HG03139 (cell line): Measurements from ENCODE around the gene FAM234A.
"Not testable (repeated sequence)": the region's sequence is repeated elsewhere in the genome, so short reads cannot be mapped to it uniquely, and the experiment has no call there.

Experiments
- ATAC-seq: cut with Tn5 transposase; IDR thresholded peaks from one replicate; pipeline ENCODE4 v1.9.1; 2021; ENCODE audit not compliant: unreplicated experiment

Gene FAM234A

DNA sequence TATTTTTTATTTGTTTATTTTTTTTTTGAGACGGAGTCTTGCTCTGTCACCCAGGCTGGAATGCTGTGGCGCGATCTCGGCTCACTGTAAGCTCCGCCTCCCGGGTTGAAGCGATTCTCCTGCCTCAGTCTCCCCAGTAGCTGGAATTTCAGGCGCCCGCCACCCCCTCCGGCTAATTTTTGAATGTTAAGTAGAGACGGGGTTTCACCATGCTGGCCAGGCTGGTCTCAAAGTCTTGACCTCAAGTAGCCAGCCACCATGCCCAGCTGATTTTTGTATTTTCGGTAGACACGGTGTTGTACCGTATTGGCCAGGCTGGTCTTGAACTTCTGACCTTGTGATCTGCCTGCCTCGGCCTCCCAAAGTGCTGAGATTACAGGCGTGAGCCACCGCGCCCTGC, 4.3 kb upstream of the FAM234A start:
- not testable (repeated sequence) for ATAC-seq

DNA sequence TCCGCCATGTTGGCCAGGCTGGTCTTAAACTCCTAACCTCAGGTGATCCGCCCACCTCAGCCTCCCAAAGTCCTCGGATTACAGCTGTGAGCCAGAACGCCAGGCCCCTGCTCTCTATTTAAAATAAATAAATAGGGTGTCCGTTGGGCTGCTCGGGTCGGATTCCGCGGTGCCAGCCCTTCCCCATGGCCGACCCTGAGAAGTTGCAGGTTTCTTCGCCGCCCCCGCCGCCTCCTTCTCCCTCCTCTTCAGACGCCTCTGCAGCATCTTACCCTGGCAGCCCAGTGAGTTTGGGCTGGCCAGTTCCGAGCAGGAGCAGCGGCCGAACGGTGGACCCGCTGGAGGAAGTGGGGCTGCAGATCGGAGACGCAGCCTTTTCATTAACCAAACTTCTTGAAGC, 3.7 kb upstream of the FAM234A start:
- no peak for ATAC-seq

DNA sequence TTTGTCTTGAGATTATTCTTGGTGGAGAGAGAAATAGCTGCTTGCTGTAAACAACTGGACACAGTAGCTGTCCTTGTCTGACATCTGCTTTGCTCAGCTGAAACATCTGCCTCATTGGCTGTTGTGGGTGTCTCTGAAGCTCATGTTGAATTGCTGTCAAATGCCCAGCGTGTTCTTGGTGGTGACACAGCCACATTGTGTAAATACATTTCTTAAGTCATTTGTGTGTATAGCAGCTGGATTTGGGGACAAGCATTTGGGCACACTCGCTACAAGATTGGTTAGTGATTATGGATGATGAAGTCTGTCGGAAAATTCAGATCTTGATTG, 5.3 kb downstream of the FAM234A start:
- no peak for ATAC-seq

DNA sequence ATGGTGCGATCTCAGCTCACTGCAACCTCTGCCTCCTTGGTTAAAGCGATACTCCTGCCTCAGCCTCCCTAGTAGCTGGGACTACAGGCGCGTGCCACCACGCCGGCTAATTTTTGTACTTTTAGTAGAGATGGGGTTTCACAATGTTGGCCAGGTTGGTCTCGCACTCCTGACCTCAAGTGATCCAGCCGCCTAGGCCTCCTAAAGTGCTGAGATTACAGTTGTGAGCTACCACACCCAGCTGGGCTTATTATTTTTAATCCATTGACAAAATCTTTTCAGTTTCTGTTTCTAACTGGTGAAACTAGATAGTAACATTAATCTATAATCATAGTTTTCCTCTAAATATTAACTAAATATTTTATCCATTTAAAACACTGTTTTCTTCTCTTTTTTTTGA, 5.9 kb downstream of the FAM234A start:
- ATAC-seq, result no peak

DNA sequence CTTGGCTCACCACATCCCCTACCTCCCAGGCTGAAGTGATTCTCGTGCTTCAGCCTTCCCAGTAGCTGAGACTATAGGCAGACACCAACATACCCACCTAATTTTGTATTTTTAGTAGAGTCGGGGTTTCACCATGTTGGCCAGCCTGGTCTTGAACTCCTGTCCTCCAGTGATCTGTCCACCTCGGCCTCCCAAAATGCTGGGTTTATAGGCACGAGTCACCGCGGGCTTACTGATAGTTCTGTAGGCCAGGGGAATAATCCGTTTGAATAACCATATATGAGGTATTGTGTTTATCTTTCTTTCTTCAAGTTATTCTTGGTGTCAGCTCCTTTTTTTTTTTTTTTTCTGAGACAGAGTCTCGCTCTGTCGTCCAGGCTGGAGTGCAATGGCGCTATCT, 7.7 kb downstream of the FAM234A start:
- no peak for ATAC-seq

DNA sequence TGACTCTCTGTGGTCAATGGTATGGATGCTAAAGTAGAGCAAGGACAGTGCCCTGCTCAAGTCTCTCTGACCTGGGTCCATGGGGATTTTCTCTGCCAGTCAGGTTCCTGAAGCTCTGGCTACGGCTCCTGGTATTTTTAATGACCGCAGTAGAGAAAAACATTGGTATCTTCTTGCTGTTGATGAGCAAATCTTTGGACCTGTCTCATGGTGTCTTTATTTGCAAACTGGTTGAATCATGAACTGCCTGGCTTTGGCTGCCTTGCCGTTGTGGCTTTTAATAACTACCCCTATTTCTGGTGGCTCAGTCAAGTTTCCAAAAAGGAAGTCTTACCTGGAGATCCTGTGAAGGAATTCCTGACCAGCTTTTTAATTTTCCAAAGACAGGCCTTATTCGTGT, 8.7 kb downstream of the FAM234A start:
- ATAC-seq, result no peak

DNA sequence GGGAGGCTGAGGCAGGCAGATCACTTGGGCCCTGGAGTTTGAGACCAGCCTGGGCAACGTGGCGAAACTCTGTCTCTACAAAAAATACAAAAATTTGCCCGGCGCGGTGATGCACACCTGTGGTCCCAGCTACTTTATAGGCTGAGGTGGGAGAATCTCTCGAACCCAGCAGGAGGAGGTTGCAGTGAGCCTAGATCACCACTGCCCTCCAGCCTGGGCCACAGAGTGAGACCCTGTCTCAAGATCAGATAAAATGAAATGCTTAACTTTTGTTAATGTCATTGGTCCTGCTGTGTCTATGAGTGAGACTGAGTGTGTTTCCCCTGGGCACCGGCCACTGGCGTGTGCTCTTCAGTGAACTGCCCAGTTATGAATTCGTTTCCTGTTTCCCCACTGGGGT, 10.5 kb downstream of the FAM234A start:
- ATAC-seq, result no peak

DNA sequence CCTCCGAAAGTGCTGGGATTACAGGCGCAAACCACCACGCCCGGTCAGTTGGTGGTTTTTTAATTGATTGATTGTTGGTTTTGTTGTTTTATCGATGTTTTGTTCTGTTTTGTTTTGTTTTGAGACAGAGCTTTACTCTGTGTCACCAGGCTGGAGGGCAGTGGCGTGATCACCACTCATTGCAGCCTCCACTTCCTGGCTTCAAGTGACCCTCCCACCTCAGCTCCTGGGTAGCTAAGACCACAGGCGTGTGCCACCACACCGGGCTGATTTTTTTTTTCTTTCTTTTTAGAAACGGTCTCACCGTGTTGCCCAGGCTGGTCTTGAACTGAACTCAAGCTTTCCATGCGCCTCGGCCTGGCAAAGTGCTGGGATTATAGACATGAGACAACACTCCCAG, 12.4 kb downstream of the FAM234A start:
- ATAC-seq, result no peak

DNA sequence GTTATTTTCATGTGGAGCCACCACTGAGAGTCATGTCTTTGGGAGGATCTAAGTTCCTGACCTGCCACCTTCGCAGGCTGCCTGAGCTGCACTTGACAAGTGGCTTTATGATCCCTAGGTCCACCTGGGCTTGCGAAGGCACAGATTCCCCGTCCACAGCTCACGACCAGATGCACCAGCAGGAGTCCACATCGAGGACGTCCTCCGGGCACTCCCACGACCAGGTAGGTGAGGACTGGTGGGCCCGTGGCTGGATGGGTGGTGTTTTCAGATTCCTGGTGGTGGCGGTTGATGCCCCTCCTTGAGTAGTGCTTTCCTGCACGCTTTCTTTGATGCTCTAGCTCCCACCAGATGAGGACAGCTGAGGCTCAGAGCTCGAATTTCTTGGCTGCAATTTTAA, 14.8 kb downstream of the FAM234A start:
- no peak for ATAC-seq

DNA sequence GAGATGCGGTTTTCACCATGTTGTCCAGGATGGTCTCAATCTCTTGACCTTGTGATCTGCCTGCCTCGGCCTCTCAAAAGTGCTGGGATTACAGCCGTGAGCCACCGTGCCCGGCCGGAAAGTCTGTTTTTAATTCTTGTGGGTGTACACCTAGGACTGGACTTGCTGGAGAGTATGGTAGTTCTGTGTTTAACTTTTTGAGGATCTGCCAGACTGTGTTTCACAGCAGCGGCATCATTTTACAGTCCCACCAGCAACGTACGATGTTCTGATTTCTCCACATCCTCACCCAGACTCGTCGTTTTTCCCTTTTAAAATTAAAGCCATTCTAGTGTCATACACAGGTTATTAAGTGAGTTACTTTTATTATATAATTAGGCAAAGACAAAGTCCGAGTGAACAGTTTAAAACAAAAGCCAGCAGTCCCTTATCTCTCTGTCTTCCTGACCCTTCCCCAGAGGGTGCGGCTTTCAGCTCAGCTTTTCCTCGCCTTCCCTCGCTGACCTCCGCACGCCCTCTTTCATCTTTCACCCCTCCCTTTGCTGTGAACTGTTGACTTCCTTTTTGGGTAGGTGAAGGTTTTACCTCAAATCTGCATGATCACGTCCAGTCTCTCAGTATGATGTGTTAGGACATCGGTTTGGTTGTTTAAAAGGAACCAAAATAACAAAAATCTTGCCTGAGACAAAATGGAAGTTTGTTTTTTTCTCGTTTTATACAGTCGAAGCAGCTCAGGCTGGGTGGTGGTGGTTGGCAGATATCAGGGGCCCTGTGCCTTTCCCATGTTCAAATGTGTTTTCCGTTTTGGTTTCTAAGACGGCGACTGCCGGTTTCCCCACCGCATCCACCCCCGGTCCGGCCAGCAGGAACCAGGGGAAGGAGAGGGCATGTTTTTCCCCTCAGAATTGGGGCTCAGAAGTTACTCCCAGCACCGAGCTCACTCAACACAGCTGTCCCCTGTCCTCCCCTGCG, 18.0 kb downstream of the FAM234A start:
- no peak for ATAC-seq

DNA sequence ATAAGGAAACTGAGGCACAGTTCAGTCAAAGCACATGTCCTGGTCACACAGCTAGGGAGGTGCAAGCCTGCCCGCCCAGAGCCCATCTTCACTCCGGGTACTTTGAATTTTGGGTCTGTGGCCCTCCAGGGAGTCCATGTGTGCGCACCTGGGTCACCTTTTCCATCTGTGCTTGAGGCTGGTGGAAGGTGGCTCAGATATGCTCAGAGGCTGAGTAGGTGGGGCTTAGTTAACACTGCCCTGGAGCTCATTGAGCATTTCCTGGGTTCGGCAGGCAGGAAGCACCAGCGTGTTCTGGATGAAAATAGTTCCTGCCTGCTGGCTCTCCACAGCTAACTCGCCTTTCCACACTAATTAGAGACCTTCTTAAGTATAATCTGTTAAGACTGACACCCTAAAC, 19.2 kb downstream of the FAM234A start:
- no peak for ATAC-seq

DNA sequence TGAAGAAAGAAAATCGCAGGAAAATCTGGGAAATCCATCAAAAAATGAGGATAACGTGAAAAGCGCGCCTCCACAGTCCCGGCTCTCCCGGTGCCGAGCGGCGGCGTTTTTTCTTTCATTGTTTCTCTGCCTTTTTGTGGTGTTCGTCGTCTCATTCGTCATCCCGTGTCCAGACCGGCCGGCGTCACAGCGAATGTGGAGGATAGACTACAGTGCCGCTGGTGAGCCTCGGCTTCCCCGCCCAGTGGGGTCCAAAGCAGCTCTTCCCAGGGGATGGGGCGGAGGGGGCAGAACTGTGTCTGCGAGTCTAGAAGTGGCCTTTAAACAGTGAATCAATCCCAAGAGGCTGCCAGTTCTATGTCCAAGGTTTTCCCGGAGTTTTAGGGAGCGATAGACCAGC, 19.8 kb downstream of the FAM234A start:
- ATAC-seq, result no peak

DNA sequence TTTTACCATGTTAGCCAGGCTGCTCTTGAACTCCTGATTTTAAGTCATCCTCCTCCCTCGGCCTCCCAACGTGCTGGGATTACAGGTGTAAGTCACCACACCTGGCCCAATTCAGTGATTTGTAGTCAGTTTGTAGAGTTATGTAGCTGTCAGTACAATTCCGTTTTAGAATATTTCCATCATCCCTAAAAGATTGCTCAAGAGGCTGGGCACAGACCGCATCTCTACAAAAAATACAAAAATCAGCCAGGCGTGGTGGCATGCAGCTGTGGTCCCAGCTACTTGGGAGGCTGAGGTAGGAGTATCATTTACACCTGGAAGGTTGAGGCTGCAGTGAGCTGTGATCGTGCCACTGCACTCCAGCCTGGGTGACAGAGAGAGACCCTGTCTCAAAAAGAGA, 20.6 kb downstream of the FAM234A start:
- no peak for ATAC-seq

DNA sequence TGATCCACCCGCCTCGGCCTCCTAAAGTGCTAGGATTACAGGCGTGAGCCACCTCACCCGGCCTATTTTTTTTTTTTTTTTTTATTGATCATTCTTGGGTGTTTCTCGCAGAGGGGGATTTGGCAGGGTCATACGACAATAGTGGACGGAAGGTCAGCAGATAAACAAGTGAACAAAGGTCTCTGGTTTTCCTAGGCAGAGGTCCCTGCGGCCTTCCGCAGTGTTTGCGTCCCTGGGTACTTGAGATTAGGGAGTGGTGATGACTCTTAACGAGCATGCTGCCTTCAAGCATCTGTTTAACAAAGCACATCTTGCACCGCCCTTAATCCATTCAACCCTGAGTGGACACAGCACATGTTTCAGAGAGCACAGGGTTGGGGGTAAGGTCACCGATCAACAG, 23.5 kb downstream of the FAM234A start:
- ATAC-seq, result not testable (repeated sequence)

DNA sequence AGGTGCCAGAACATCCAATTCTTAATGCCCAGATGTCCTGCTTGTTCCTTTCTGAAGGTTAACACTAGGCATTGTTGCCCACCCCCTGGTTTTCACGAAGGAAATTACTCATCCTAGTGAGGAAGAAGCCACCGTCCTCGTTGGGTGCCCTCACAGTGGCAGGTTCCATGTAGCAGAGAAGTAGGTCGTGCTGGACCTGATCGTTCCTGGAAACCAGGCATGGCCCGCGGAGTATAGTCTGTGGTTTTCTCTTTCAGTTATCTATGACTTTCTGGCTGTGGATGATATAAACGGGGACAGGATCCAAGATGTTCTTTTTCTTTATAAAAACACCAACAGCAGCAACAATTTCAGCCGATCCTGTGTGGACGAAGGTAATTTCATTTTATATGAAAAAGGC, 24.6 kb downstream of the FAM234A start:
- no peak for ATAC-seq

DNA sequence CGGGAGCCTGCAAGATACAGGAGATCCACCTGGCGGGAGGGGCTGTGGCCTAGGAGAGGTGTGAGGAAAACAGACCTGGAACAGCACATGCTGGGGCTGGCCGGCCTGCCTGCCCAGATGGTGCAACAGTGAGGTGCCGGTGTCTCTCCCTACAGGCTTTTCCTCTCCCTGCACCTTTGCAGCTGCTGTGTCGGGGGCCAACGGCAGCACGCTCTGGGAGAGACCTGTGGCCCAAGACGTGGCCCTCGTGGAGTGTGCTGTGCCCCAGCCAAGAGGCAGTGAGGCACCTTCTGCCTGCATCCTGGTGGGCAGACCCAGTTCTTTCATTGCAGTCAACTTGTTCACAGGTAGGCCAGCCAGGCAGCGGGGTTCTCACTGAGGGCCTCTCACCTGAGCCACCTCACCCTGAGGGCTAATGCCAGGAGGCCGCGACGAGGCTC, 25.2 kb downstream of the FAM234A start:
- no peak for ATAC-seq

DNA sequence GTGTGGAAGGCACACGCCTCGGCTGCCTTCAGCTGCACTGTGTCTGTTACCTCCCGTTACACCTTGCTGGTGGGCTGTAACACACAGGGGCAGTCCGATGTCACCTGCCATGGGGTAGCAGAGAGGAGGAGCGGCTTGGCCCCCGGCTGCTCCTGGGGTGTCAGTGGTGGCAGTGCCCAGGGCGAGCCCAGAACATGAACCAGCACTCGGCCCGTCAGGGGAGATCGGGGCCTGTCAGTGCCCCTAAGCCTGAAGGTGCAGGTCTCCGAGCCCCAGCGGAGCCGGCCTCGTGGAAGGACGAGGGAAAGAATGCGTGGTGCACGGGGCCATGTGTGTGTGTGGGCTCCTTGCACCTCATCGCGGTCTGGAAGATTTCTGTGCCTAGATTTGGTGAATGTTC, 25.7 kb downstream of the FAM234A start:
- ATAC-seq, result no peak

DNA sequence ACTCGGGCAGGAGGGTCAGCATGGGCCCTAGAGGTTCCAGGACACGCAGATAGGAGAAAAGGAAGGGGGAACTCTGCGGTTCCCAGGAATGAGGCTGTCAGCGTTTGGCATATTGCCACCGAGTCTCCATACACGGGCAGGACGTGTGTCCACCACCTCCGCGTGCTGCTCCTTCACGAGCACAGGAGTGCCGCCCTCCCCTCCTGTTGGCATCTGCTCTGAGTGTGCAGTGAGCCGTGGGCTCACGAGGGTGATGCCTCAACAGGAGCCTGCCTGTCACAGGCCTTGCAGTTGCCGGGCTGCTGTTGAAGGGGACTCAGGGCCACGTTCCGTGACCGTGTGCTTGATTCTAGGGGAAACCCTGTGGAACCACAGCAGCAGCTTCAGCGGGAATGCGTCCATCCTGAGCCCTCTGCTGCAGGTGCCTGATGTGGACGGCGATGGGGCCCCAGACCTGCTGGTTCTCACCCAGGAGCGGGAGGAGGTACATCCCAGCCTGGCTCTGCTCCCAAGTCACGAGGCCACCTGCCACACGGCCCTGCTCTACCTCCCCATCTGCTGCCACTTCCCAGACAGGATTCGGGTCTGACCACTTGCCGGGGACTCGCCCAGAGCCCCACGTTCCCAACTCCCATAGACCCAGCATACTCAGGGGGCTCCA, 26.5 kb downstream of the FAM234A start:
- ATAC-seq, result no peak

DNA sequence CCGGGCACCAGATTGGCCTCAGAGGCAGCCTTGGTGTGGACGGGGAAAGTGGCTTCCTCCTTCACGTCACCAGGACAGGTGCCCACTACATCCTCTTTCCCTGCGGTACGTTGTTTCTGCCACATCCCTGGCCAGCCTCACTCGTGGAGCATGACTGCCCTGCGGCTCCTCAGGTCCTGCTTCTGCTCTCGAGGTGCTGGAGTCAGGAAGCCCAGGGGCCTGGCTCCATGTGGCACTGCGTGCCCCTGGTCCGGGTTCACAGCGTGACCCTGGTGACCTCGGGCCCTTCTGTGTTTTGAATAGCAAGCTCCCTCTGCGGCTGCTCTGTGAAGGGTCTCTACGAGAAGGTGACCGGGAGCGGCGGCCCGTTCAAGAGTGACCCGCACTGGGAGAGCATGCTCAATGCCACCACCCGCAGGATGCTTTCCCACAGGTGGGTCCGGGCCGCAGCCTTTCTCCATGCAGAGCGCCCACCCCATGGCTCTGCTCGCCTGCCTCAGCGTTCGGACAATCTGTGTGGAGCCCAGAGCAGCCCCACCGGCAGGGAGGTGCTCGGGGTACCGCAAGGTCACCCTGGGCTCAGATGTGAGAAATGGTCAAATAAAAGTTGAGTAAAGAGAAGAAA, 27.6 kb downstream of the FAM234A start:
- no peak for ATAC-seq

DNA sequence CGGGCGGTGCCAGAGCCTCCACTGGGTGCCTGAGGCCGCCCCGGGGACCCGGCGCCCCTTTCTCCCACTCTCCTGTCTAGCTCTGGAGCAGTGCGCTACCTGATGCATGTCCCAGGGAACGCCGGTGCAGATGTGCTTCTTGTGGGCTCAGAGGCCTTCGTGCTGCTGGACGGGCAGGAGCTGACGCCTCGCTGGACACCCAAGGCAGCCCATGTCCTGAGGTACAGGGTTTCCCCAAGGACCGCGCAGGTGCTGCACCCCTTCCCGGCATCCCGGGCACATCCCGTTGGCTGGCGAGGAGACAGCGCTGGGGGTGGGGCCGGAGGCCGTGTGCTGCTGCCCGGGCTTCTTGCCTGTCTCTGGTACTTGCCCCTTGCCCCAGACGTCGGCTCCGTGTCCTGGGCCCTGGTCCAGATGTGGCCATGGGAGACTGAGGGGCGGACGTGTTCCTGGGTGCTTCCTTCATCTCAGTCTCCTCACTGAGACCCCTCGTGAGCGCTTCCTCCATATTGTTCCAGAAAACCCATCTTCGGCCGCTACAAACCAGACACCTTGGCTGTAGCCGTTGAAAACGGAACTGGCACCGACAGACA, 28.7 kb downstream of the FAM234A start:
- ATAC-seq, result no peak

DNA sequence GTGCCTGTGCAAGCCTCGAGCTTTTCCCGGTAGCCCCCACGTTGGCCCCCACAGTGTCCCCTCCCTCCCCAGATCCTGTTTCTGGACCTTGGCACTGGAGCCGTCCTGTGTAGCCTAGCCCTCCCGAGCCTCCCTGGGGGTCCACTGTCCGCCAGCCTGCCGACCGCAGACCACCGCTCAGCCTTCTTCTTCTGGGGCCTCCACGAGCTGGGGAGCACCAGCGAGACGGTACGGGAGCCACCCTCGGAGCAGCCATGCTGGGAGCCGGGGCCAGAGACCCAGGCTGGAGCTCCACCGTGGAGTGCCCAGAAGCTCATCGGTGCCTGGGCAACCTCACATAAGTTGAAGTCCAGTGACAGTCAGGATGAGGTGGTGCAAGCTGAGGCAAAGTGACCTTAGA, 29.3 kb downstream of the FAM234A start:
- no peak for ATAC-seq
